Spinal cord (tissue), 10 donors: Measurements from ENCODE around the gene PRR19. TPM values are rescaled to one million over a fixed set of nuclear protein-coding genes. Genes with fewer than 3 reads are reported as not detected.

ENCODE experiments used
- DNase-seq, 6 donors: peaks; one replicate each; pipeline versions ENCODE4 v3.0.0 to v3.0.0-alpha.2; 2013 to 2015; ENCODE audit warnings: low spot score in 6 of 6, low read depth in 4 of 6
- H3K27ac ChIP-seq: one replicate; pipeline ENCODE4 v1.5.1; 2013; ENCODE audit warnings: low read depth, low read length, control low read depth
- H3K27me3 ChIP-seq: one replicate; pipeline ENCODE4 v1.6.1; 2013; ENCODE audit warnings: low read length; ENCODE audit not compliant: control insufficient read depth, insufficient read depth
- H3K36me3 ChIP-seq: one replicate; pipeline ENCODE4 v1.6.1; 2013; ENCODE audit warnings: low read length; ENCODE audit not compliant: control insufficient read depth, insufficient read depth
- H3K4me1 ChIP-seq: one replicate; pipeline ENCODE4 v1.6.1; 2013; ENCODE audit warnings: low read length; ENCODE audit not compliant: control insufficient read depth, insufficient read depth
- H3K4me3 ChIP-seq: one replicate; pipeline ENCODE4 v1.5.1; 2013; ENCODE audit warnings: low read depth, low read length, control low read depth
- H3K9me3 ChIP-seq: one replicate; pipeline ENCODE4 v1.6.1; 2013; ENCODE audit warnings: low read length; ENCODE audit not compliant: control insufficient read depth, insufficient read depth
- WGBS: methylation state at CpG from one replicate; pipeline ENCODE4 v1.1.5; 2013; ENCODE audit warnings: missing lambda C conversion rate; ENCODE audit not compliant: insufficient coverage; 5-methylcytosine and 5-hydroxymethylcytosine counted together
- polyA plus RNA-seq, 2 donors: library from polyadenylated mRNA; unstranded; fragments of 120-200 nt; gene quantifications; one replicate each; pipeline ENCODE4 v1.2.1, GENCODE V29; 2013; ENCODE audit not compliant: insufficient read length in 2 of 2
- total RNA-seq, 2 donors: library from RNA; depleted of rRNA in 1 of 2; stranded (reverse); fragments of 120-200 nt in 1 of 2; fragments of >200 nt in 1 of 2; gene quantifications; one replicate each; pipeline versions ENCODE4 v1.2.3 to v1.2.4, GENCODE V29; 2013 to 2014
- donor health status: healthy.

PRR19 gene
- total and polyA plus RNA-seq, 4 donors = 0.30 to 6.9 (median 4.0) TPM

- Histone ChIP-seq H3K4me3 (peak overlapping the region; percentile 48), H3K4me1 (peaks cover 65% of the 10 kb centered on the region), H3K9me3 (no peaks in the 10 kb centered on the region), H3K36me3 (peaks cover 34% of the 10 kb centered on the region), H3K27ac (peak overlapping the region; percentile 97), H3K27me3 (no peaks in the 10 kb centered on the region)
- 4% methylated on average over 55 of the region's 74 CpGs for WGBS
- peak; percentile 82 to 99 (median 94) for DNase-seq
These were observed 18.5 kb upstream of the PRR19 start for GRCh38 chr19:42283188-42284065.

GRCh38 chr19:42284066-42284501 lies 17.8 kb upstream of the PRR19 start:
- H3K9me3 ChIP-seq = no peaks in the 10 kb centered on the region
- H3K4me1 ChIP-seq = peaks cover 58% of the 10 kb centered on the region
- WGBS = under 1% methylated on average over 60 of the region's 76 CpGs
- H3K4me3 ChIP-seq = no peak overlapping the region
- DNase-seq = peak in 3 of 6 donors; percentile 60 to 90 (median 88)
- H3K27me3 ChIP-seq = no peaks in the 10 kb centered on the region
- peaks cover 36% of the 10 kb centered on the region for H3K36me3 ChIP-seq
- no peak overlapping the region for H3K27ac ChIP-seq

GRCh38 chr19:42284591-42285341 lies 17.2 kb upstream of the PRR19 start:
- DNase-seq = peak in 2 of 6 donors; percentile 27 to 47
- peaks cover 43% of the 10 kb centered on the region for H3K36me3 ChIP-seq
- H3K9me3 ChIP-seq = no peaks in the 10 kb centered on the region
- peak overlapping the region; percentile 73 for H3K4me3 ChIP-seq
- H3K4me1 ChIP-seq = peaks cover 52% of the 10 kb centered on the region
- no peaks in the 10 kb centered on the region for H3K27me3 ChIP-seq
- peak overlapping the region; percentile 83 for H3K27ac ChIP-seq
- WGBS = under 1% methylated on average over 39 of the region's 41 CpGs

- peak in 1 of 6 donors; percentile 25 for DNase-seq
- no peaks in the 10 kb centered on the region for H3K9me3 ChIP-seq
- H3K27me3 ChIP-seq = no peaks in the 10 kb centered on the region
- H3K36me3 ChIP-seq = peaks cover 51% of the 10 kb centered on the region
- H3K27ac ChIP-seq = peak overlapping the region; percentile 83
- peak overlapping the region; percentile 73 for H3K4me3 ChIP-seq
- 50% methylated on average over 3 of the region's 5 CpGs for WGBS
- peaks cover 52% of the 10 kb centered on the region for H3K4me1 ChIP-seq
These were observed 16.4 kb upstream of the PRR19 start for GRCh38 chr19:42285541-42285941.

GRCh38 chr19:42285988-42286348 lies 16.0 kb upstream of the PRR19 start:
- no peak for DNase-seq
- H3K27ac ChIP-seq = peak overlapping the region; percentile 40
- H3K4me3 ChIP-seq = peak overlapping the region; percentile 73
- no peaks in the 10 kb centered on the region for H3K27me3 ChIP-seq
- WGBS = 29% methylated on average over 4 of the region's 6 CpGs
- H3K36me3 ChIP-seq = peaks cover 55% of the 10 kb centered on the region
- peaks cover 50% of the 10 kb centered on the region for H3K4me1 ChIP-seq
- no peaks in the 10 kb centered on the region for H3K9me3 ChIP-seq

- Histone ChIP-seq H3K27ac (peak overlapping the region; percentile 40), H3K9me3 (no peaks in the 10 kb centered on the region), H3K4me3 (peak overlapping the region; percentile 73), H3K27me3 (no peaks in the 10 kb centered on the region), H3K4me1 (peaks cover 45% of the 10 kb centered on the region), H3K36me3 (peaks cover 60% of the 10 kb centered on the region)
- 33% methylated on average over 6 of the region's 13 CpGs for WGBS
- peak in 1 of 6 donors; percentile 58 for DNase-seq
These were observed 15.4 kb upstream of the PRR19 start for GRCh38 chr19:42286349-42287016.

GRCh38 chr19:42287017-42287826 lies 14.7 kb upstream of the PRR19 start:
- no peak for DNase-seq
- H3K4me3 ChIP-seq = no peak overlapping the region
- H3K27ac ChIP-seq = no peak overlapping the region
- WGBS = 94% methylated on average over 27 of the region's 30 CpGs
- H3K4me1 ChIP-seq = peaks cover 38% of the 10 kb centered on the region
- no peaks in the 10 kb centered on the region for H3K9me3 ChIP-seq
- peaks cover 67% of the 10 kb centered on the region for H3K36me3 ChIP-seq
- H3K27me3 ChIP-seq = no peaks in the 10 kb centered on the region

GRCh38 chr19:42287827-42288107 lies 14.2 kb upstream of the PRR19 start:
- Histone ChIP-seq H3K27ac (no peak overlapping the region), H3K9me3 (no peaks in the 10 kb centered on the region), H3K27me3 (no peaks in the 10 kb centered on the region), H3K4me3 (no peak overlapping the region), H3K4me1 (peaks cover 34% of the 10 kb centered on the region), H3K36me3 (peaks cover 73% of the 10 kb centered on the region)
- no peak for DNase-seq
- 89% methylated on average over 7 of the region's 10 CpGs for WGBS

- H3K27me3 ChIP-seq = no peaks in the 10 kb centered on the region
- H3K36me3 ChIP-seq = peaks cover 79% of the 10 kb centered on the region
- no peak overlapping the region for H3K4me3 ChIP-seq
- 93% methylated on average over 2 of the region's 4 CpGs for WGBS
- H3K27ac ChIP-seq = no peak overlapping the region
- H3K4me1 ChIP-seq = peaks cover 28% of the 10 kb centered on the region
- no peak for DNase-seq
- no peaks in the 10 kb centered on the region for H3K9me3 ChIP-seq
These were observed 13.5 kb upstream of the PRR19 start for GRCh38 chr19:42288387-42288786.
